ENCODE data around the gene SRC.

The SRC gene

DNA sequence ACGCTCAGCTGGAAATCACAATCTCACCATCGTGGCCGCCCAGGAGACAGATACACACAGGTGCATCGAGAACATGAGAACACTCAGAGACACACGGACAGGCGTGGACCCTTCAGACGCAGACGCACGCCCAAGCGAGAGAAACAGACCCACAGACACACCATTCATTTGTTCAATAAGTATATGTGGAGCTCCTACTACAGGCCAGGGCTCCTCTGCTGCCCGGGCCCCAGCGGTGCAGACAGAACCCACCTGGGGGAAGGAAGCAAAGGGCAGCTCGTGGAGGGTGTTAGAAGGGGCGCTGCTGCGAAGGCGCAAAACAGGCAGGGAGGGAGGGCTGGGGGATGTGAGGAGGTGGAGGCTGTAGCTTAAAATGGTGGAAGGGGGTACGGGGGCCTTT, 39.2 kb downstream of the SRC start:
- DNase-seq: no peak

DNA sequence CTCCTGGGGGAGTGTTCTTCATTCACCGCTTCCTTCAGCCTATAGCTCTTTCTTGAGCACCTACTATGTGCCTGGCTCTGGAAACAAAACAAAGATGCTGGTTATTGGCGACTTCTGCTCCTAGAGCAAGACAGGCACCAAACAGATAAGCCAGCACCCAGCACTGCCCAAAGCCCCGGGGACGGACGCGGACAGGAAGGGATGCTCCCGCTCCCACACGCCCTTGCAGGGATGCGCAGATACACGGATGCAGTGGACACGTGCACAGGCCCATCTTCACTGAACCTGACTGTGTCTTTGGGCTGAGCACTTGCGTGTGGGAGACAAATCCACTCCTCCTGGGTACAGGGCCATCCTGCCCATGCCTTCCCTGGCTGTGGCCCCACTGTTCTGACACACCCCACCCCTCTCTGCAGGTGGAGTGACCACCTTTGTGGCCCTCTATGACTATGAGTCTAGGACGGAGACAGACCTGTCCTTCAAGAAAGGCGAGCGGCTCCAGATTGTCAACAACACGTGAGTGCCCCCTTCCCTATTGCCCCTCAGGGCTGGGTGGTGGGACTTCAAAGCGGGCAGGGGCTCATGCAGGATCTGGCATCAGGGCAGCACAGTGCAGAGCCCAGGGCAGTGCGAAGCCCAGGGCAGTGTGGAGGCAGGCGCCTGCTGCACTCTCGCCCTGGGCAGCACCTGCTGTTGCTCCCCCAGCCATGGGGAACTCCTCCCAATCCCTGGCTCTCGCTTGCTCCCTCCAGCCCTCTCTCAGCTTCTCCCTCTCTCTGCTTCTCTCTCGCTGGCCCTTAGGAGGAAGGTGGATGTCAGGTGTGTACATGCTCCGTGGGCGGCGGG, 39.9 kb downstream of the SRC start:
- no peak for DNase-seq

DNA sequence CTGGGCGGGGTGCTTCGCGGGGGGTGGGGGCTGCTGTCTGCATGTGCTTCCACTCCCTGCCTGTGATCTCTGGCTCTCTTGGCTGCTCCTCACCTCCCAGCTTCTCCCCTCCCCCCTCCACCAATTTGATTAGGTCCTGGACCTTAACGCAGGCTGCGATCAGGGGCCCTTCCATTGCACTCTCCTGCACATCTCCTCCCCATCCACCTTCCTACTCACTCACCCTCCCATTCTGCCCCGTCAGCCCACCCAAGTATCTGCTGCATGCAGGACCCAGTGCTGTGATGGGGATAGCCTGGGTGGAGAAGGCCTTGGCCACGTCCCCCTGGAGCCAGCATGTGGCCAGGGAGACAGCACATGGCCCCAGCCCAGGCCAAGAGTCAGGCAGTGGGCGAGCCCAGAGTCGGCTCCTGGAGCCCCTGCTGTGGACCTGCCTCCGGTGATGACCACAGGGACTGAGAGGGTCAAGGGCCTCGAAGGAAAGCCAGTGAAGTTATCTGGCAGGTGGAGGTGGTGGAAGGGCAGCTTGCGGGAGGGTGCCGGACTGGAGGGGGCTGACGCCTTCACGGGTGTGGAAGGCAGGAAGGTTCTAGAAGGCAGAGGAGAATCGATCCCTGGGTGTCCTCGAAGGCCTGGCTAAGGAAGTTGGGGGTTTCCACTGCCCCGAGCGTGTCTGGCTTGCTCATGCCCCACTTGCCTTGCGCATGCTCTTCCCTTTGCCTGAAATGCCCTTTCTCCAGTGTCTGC, 40.7 kb downstream of the SRC start:
- no peak for DNase-seq

DNA sequence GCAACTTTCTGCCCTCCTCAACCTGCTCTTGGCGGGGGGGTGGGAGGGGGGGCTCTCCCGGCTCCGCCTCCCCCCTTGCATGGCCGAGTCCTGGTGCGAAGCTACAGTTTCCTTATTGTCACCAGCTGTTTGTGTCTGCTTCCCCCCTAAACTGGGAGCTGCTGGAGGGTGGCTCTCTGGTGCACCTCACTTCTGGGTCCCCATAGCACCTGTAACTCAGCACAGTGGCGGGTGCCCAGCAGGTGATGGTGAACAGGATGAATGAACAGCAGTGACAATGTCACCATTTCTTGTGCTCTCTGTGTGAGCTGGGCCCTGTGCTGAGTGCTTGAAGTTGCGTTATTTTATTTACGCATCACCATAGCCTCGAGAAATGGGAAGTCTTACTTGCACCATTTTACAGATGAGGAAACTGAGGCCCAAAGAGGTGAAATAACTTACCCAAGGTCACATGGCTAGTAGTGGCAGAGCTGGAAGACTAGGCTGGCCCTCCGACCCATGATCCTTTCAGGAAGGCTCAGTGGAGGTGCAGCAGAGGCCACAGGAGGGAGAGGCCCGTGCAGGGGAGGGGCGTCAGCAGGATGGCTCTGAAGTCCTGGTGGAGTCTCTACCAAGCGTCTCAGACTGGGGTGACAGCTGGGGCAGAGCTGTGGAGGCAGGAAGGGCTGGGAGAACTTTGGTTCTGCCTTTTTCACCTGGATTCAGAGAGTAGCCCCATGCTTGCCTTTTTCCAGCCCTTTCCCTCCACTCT, 41.8 kb downstream of the SRC start:
- DNase-seq: no peak

DNA sequence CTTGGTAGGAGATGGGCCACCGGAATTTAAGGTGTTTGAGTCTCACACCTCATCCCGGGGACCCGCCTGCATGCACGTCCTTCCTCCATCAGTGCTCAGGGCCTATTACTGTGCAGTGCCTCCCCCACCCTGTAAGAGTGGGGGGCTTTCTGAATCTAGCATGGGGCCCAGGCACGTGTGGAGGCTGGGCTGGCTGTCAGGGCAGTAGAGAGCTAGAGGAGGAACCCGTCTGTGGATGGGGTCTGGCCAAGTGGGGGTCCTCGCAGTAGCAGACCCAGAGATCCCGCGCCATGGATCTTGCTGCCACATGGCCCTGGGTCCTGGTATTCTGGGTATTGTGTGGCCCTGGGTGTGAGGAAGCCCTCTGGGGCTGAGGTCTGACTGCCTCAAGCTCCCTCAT, 42.9 kb downstream of the SRC start:
- DNase-seq: no peak

DNA sequence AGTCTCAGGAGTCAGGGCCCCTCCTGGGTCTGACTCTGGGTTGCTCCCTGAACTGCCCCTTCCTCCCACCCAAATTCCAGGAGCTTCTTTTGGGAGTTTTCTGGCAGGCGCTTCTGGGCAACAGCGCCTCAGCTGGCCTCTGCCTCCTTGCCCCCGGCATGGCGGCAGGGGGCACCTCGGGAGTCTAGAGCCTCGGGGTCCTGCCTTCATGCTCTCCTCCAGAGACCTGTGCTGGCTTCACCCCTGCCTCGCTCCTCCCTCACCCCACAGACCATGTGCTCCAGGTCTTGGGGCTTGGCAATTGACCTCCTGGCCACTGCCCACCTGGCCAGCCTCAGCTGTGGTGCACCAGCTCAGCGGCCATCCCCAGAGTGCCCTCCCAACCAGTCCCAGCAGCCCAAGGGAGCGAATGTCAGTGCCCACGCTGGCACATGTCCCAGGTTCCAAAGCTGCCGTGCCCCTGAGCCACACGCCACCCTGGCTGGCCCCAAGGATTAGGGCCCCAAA, 43.4 kb downstream of the SRC start:
- no peak for DNase-seq

DNA sequence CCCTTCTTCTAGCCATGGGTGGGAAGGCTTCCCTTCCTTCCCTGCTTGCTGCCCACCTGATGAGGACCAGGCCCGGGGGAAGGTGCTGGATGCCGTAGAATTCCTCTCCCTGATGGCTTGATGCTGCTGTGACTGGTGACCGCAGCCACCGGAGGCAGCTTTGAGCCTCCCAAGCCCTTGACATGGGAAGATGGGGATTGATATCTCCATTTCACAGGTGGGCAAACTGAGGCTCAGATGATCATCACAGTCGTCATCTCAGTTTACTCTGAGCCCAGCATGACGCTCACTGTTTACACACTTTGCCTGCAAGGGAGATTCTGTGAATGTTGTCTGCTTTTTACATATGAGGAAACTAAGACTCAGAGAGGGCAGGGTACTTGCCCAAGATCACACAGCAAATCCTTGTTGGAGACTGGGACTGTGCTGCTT, 43.9 kb downstream of the SRC start:
- DNase-seq: no peak

DNA sequence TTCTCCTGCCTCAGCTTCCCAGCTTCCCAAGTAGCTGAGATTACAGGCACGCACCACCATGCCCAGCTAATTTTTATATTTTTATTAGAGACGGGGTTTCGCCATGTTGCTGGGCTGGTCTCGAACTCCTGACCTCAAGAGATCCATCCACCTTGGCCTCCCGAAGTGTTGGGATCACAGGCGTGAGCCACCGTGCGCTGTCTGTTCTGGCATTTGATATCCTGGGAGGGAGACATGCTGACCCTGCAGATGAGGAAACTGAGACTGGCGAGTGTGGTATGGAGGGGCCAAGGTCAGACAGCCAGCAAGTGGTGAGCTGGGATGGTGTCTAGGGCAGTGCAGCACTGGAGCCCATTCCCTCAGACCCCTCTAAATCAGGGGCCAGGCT, 44.6 kb downstream of the SRC start:
- no peak for DNase-seq

DNA sequence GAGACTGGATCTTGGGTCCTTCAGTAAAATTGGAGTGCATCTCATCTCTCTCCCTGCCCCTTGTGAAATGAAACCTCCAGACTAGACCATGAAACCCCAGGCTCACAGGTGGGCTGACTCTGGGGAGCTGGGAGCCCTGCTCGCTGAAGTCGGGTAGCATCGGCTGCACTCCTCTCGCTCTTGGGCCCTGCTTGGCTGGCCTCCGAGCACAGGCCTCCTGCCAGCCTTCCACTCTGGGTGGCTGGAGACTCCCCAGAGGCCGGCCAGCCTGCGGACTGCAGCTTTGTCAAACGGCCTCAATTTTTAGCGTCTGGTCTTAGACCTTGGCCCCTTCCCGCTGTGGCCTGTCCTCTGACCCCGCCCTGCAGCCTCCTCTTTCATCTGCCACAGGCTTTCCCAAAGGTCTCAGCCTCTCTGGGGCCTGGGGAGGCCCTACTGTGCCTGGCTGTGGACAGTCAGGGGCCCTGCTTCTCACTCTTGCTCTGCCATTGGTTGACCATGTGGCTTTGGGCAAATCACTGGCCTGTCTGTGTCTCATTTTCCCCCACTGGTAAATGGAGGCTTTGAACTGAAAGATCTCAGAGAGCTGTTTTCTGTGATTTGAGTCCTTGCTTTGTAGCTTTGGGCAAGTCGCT, 45.1 kb downstream of the SRC start:
- DNase-seq: no peak

DNA sequence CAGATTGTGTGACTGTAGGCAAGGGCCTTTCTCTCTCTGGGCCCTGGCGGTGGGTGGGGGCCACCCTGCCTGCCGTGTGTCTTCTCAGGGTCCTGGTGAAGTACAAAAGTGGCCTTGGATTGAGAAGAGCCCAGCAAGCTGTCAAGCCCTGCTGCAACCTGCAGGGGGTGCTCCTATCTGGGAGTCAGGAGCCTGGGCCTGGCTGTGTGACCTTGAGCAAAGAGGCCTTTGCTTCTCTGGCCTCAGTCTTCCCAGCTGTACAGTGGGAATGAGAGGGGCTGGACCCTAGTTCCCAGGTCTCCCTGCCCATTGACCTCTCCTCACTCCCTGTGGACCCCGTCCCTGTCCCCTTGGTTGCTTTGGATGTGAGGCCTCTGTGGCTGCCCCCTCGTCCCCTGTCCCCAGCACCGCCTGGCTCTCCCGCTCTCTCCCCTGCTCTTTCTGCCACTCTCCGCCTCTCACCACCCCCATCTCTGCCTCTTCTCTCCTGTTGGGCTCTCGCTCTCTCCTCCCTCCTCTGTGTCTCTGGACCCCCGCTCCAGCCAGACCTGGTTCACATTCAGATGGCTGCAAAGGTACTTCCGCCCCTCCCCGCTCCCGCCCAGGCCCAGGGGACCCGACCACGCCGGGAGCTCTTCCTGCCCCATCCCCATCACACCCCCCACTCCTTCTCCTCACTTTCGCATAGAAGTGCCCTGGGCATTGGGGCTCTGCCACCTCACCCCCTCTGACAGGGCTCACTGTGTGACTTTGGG, 46.7 kb downstream of the SRC start:
- no peak for DNase-seq

DNA sequence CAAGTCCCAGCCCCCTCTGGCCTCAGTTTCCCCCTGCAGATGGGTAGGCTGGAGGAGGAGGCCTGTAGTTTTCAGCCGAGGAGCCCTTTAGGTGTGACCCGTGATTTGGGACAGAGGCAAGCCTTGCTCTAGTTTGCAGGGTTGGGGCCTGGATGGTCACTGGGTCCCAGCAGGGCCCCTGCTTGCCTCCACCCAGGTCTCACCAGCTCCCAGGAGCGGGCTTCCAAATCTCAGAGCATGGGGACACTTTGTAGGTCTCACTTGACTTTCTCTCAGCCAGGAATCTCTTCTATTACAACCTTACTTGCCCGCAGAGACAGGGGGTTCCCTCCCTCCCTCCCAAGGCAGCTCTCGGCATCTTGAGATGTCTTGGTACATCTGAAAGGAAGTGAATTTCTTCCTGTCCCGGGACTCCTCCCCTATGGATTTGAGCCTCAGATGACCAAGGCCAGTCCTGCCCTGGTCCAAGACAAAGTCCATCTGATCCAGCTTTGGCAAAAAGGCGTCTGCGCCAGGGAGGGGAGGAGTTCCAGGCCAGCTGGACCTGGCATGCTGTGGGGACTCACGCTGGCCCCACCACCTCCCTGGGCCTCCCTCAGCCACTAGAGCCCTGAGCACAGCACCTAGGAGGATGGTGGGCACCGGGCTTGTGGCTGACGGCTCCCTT, 47.4 kb downstream of the SRC start:
- no peak for DNase-seq

DNA sequence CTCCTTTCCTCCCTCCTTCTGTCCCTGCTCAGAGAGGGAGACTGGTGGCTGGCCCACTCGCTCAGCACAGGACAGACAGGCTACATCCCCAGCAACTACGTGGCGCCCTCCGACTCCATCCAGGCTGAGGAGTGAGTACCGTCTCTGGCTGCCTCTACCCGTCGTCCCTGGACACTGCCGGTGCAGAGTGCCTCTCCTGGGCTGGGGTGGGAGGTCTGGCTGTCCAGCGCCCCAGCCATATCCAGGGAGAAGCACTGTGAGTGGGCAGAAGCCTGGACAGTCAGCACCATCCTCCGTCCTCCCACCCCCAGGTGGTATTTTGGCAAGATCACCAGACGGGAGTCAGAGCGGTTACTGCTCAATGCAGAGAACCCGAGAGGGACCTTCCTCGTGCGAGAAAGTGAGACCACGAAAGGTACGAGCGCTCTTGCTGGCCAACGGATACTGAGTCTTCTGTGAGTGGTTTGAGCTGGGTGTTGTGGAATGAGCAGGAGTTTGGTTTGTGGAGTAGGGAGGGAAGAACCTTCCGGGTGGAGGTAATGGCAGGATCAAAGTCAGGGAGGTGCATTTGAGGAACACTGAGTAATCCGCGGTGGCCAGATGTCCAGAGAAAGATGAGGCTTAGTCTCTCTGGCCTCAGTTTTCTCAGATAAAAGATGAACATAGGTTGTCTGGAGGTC, 48.1 kb downstream of the SRC start:
- no peak for DNase-seq

DNA sequence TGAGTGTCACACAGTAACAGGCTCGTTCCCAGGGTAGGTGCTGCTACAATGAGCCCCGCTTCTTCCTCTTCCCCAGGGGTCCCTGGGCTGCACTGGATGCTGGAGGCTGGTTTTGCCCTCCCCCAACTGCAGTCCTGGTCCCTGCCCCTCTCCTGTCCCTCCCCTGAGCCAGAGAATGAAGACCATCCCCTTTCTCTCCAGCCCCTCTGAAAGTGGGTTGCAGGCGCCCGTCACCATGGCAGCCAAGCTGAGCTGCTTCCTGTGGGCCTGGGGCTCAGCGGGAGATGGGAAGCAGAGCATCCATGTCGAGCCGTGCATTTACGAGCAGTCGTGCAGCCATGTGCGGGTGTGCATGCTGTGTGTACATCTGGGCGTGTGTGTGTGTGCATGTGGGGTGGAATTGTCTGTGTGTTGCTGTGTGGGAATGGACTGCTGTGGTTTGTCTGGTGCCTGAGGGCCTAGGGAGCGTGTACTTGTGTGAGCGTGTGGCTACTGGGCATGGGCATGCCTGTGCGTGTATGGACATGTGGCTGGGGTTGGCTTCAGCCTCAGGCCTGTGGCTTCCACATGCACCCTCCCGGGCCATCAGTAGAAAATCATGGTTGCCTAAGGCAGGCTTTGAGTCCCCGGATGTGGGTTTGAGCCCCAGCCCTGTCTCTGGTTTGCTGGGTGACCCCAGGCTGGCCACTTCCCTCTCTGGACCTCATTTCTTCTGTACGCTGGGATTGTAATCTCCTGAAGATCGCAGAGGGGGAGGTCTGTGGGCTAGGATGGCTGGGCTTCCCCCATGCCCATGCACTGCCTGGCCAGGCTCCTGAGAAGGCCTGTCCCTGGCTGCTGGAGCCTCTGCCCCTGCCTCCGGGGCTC, 48.8 kb downstream of the SRC start:
- DNase-seq: peak; percentile 39

DNA sequence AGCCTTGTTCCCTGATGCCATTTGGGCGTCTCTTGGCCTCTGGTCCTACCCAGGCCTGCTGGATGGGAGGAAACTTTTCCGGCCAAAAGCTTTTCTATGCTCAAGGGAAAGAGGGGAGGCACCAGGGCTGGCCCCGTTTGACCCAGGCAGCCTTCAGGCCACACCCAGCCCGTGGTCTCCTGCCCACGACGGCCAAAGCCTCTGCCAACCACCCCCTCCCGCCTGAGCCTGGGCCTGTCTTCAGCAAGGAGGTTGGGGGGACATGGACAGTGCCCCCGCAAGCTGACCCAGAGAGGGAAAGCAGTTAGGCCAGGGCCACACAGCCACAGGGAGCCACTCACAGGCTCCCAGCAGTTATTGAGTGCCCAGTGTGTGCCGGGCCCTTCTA, 49.5 kb downstream of the SRC start:
- no peak for DNase-seq

DNA sequence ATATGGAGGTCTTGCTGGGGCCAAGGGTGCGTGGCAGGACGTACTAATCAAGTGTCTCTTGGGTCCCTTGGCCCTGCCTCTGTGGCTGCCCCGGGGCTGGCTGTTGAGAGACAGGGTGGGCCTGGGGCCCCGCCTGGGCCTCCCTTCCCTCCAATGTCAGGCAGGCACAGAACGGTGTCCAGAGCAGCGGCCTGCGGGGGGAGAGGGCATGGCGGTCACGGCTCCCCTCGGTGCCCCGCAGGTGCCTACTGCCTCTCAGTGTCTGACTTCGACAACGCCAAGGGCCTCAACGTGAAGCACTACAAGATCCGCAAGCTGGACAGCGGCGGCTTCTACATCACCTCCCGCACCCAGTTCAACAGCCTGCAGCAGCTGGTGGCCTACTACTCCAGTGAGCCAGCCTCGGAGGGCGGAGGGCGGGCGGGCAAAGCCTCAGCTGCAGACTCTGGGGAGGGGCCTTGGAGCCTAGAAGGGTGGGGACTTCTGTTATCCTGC, 50.0 kb downstream of the SRC start:
- DNase-seq: peak; percentile 83

DNA sequence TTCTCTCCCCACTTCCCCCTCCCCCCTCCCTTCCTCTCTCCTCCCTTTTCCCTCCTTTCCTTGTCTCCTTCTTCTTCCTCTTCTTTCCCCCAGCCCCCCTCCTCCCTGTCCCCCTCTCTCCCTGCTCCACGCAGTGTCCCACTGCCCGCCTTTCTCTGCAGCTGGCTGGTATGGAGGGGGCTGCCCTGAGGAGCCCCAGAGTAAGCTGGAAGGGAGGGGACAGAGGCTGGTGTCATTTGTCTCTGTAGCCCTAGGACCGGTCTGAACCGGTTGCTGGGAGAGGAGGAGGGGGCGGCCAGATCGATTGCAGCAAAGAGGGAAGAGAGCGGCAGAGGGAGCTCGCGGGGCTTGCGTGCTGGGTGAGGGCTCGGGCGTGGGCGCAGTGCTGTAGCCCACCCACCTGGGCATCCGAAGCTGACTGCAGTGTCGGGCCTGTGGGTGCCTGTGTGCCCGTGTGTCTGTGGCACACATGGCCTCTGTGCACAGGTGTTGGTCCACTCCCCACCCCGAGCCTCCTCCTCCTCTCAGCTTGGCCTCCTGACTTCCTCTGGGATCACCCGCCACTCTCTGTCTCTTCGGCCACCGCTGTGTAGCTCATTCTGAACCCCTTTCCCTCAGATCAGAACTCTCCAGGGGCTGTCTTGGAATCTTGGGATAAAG, 50.6 kb downstream of the SRC start:
- DNase-seq: peak; percentile 81

DNA sequence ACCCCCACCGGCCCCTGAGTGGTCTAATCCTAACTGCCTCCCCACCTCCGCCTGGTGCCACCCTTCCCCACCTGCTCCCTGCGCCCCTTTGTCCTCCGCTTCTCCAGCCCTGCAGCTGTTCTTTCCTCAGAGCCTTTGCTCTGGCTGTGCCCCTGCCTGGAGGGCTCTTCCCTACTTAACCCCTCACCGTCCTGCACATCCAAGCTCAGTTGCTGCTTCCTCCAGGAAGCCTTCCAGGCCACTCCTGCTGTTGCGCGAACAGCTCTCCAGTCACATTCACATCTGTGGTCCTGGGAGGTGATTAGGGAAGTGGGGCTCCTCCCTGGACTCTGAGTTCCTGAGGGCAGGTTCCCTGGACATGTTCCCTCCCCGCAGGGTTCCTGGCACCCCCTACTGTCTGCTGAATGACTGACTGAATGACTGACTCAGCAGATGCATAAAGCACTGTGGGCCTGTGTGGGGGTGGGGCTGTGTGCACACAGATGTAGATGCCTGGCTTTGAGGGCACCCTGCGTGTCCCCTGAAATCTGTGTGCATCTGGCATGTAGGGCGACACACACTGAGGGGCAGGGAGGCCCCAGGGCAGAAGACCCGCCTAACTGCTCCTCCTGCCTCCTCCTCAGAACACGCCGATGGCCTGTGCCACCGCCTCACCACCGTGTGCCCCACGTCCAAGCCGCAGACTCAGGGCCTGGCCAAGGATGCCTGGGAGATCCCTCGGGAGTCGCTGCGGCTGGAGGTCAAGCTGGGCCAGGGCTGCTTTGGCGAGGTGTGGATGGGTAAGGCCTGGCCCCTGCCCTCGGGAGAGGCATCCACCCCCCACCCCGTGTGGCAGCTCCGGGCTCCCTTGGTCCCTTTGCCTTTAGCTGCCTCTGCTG, 51.4 kb downstream of the SRC start:
- no peak for DNase-seq

Measured in left hindlimb (tissue), 1 donor.